Natural killer cell (primary cell): Measurements from ENCODE around the gene ADGRL1. TPM values are rescaled to one million over a fixed set of nuclear protein-coding genes. Genes with fewer than 3 reads are reported as not detected.
A peak's percentile ranks its signal among the peaks of the same experiment; 100 is the strongest.
"Not testable (repeated sequence)": the region's sequence is repeated elsewhere in the genome, so short reads cannot be mapped to it uniquely, and the experiment has no call there.

Source experiments
- ATAC-seq, 3 donors: fragments of 150-1000 bp in 2 of 3; fragments of 200-7000 bp in 1 of 3; cut with Tn5 transposase; 1 replicate in 1 of 3; 2 replicates in 2 of 3; pipeline ENCODE4 v1.10.0; 2021; ENCODE audit warnings: mild to moderate bottlenecking in 2 of 3, moderate library complexity in 2 of 3
- DNase-seq, 2 donors: peaks; one replicate each; pipeline versions ENCODE4 v3.0.0 to v3.0.0-alpha.2; 2013 to 2021; ENCODE audit warnings: mixed read lengths in 1 of 2
- H3K27ac ChIP-seq: one replicate; pipeline ENCODE4 v1.5.1; 2013; ENCODE audit warnings: mild to moderate bottlenecking, low read length
- H3K27me3 ChIP-seq: one replicate; pipeline ENCODE4 v1.6.1; 2013; ENCODE audit warnings: low read length; ENCODE audit not compliant: control insufficient read depth, insufficient read depth
- H3K36me3 ChIP-seq: one replicate; pipeline ENCODE4 v1.6.1; 2013; ENCODE audit warnings: low read length; ENCODE audit not compliant: control insufficient read depth, insufficient read depth
- H3K4me1 ChIP-seq: one replicate; pipeline ENCODE4 v1.6.1; 2013; ENCODE audit warnings: low read length; ENCODE audit not compliant: control insufficient read depth, insufficient read depth
- H3K4me3 ChIP-seq: one replicate; pipeline ENCODE4 v1.5.1; 2013; ENCODE audit warnings: low read length
- H3K9me3 ChIP-seq: one replicate; pipeline ENCODE4 v1.6.1; 2013; ENCODE audit warnings: low read length; ENCODE audit not compliant: control insufficient read depth, insufficient read depth
- H3K27ac Mint-ChIP-seq, 2 donors: one replicate each; pipeline ENCODE4 v1.8.0; 2022; ENCODE audit warnings: mild to moderate bottlenecking in 2 of 2, mixed read lengths in 2 of 2, moderate library complexity in 1 of 2
- H3K27me3 Mint-ChIP-seq, 2 donors: one replicate each; pipeline ENCODE4 v1.8.0; 2022; ENCODE audit warnings: low read depth in 2 of 2, mixed read lengths in 2 of 2
- H3K36me3 Mint-ChIP-seq: one replicate; pipeline ENCODE4 v1.8.0; 2022; ENCODE audit warnings: mixed read lengths
- H3K4me1 Mint-ChIP-seq, 2 donors: one replicate each; pipeline ENCODE4 v1.8.0; 2022; ENCODE audit warnings: mixed read lengths in 2 of 2
- H3K4me3 Mint-ChIP-seq: one replicate; pipeline ENCODE4 v1.8.0; 2022; ENCODE audit warnings: mild to moderate bottlenecking, moderate library complexity, mixed read lengths
- H3K9me3 Mint-ChIP-seq, 2 donors: one replicate each; pipeline ENCODE4 v1.8.0; 2022; ENCODE audit warnings: mixed read lengths in 2 of 2
- WGBS: methylation state at CpG from one replicate; pipeline ENCODE4 v1.1.7; 2013; ENCODE audit warnings: missing lambda C conversion rate; ENCODE audit not compliant: insufficient coverage; 5-methylcytosine and 5-hydroxymethylcytosine counted together
- intact Hi-C: fragments of 100-400 bp; cut with micrococcal nuclease; formaldehyde crosslinking; loops from one replicate; pipeline ENCODE4 v1.14.2; 2022
- total RNA-seq, 4 donors: library from RNA; stranded (reverse); fragments of 120-200 nt in 1 of 4; gene quantifications; one replicate each; pipeline versions ENCODE4 v1.2.3 to v1.2.4, GENCODE V29; 2013 to 2022
- TF ChIP-seq, protein P1 (sequence below): fragments of 200-600 bp; IDR thresholded peaks from one replicate; pipeline ENCODE4 v1.8.0; 2022; ENCODE audit warnings: antibody characterized with exemption

The ADGRL1 gene
- total RNA-seq, 3 donors from 2014 or later (not counting 1 experiment from before 2014, with no cell fraction given): 47.3 to 54.3 (median 52.7) TPM

DNA sequence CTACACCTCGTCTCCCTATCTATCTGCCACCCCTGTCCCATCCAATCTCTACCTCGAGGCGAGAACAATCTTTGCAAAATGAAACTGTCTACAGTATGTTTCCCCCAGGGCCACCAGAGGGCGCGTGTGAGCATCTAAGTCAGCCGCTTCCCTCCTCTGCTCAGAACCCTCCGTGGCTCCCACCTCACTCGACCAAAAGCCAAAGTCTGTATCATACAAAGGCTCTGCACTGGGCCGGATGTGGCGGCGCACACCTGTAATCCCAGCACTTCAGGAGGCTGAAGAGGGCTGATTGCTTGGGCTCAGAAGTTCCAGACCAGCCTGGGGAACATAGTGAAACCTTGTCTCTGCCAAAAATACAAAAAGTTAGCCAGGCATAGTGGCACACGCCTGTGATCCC, 9.9 kb downstream of the ADGRL1 start:
- H3K9me3 Mint-ChIP-seq: not testable (repeated sequence)
- peak; percentile 78 to 90 for DNase-seq
- 39% methylated on average over 12 of the region's 12 CpGs for WGBS

GRCh38 chr19:14195216-14195615, 10.8 kb downstream of the ADGRL1 start:
- H3K9me3 ChIP-seq, DNase-seq, intact Hi-C loops, H3K9me3 Mint-ChIP-seq, H3K27ac ChIP-seq, H3K27me3 ChIP-seq, H3K4me3 Mint-ChIP-seq, H3K4me3 ChIP-seq, ATAC-seq, H3K27me3 Mint-ChIP-seq, H3K36me3 Mint-ChIP-seq, H3K36me3 ChIP-seq, H3K27ac Mint-ChIP-seq: not testable (repeated sequence)
- 97% methylated on average over 10 of the region's 12 CpGs for WGBS
- peaks cover 19% of the 10 kb centered on the region for H3K4me1 ChIP-seq
- peaks cover 18 to 47% of the 10 kb centered on the region in 2 donors for H3K4me1 Mint-ChIP-seq

More for the DNA sequence above, 9.9 kb downstream of the ADGRL1 start:
- peaks cover 18% of the 10 kb centered on the region for H3K4me1 ChIP-seq
- H3K27ac Mint-ChIP-seq: peak overlapping the region in 1 of 2 donors; percentile 74
- not testable (repeated sequence) for H3K4me3 ChIP-seq, H3K36me3 Mint-ChIP-seq, H3K27ac ChIP-seq, H3K27me3 ChIP-seq, H3K36me3 ChIP-seq, H3K27me3 Mint-ChIP-seq, H3K4me3 Mint-ChIP-seq, H3K9me3 ChIP-seq
- H3K4me1 Mint-ChIP-seq: peaks cover 21 to 47% of the 10 kb centered on the region in 2 donors
- intact Hi-C loops: loop anchor here (1.0 to 2.0 kb wide), 3 partner anchors 92 to 291 kb away; no protein-coding TSS in a partner anchor
- TF ChIP-seq, protein P1, sequence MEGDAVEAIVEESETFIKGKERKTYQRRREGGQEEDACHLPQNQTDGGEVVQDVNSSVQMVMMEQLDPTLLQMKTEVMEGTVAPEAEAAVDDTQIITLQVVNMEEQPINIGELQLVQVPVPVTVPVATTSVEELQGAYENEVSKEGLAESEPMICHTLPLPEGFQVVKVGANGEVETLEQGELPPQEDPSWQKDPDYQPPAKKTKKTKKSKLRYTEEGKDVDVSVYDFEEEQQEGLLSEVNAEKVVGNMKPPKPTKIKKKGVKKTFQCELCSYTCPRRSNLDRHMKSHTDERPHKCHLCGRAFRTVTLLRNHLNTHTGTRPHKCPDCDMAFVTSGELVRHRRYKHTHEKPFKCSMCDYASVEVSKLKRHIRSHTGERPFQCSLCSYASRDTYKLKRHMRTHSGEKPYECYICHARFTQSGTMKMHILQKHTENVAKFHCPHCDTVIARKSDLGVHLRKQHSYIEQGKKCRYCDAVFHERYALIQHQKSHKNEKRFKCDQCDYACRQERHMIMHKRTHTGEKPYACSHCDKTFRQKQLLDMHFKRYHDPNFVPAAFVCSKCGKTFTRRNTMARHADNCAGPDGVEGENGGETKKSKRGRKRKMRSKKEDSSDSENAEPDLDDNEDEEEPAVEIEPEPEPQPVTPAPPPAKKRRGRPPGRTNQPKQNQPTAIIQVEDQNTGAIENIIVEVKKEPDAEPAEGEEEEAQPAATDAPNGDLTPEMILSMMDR: peak; percentile 64
- ATAC-seq: peak; percentile 80 to 84 (median 81)

- no peak for DNase-seq
- 94% methylated on average over 12 of the region's 12 CpGs for WGBS
- Mint-ChIP-seq H3K27ac (no peak overlapping the region), H3K4me1 (peaks cover 15 to 26% of the 10 kb centered on the region in 2 donors), H3K9me3 (no peaks in the 10 kb centered on the region), H3K36me3 (no peaks in the 10 kb centered on the region), H3K27me3 (no peaks in the 10 kb centered on the region), H3K4me3 (no peak overlapping the region)
- Histone ChIP-seq H3K9me3 (no peaks in the 10 kb centered on the region), H3K27me3 (no peaks in the 10 kb centered on the region), H3K4me1 (peaks cover 8% of the 10 kb centered on the region), H3K27ac (no peak overlapping the region), H3K4me3 (no peak overlapping the region), H3K36me3 (no peaks in the 10 kb centered on the region)
- intact Hi-C loops: no loop called here
- TF ChIP-seq, protein P1: no peak
- ATAC-seq: no peak
Measured at GRCh38 chr19:14189415-14189814, 16.6 kb downstream of the ADGRL1 start.

DNA sequence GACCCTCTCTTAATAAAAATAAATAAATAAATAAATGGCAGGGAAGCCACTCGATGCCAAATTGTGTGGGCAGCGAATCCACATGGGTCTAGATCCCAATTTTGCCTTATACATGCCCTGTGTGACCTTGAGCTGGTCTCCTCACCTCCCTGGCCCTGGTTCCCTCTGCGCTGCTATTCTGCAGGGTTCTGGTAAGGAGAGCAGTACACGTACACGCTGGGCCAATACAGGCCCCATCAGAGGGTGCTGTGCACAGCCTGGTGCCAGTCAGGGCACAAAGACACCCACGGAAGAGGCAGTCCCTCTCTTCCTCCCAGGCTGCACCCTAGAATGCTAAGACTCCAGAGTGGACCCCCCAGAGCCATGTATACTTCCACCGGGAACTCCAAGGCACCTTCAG, 17.9 kb downstream of the ADGRL1 start:
- DNase-seq, H3K9me3 Mint-ChIP-seq, H3K4me3 ChIP-seq, H3K27ac Mint-ChIP-seq, intact Hi-C loops, H3K4me3 Mint-ChIP-seq, H3K27me3 ChIP-seq, H3K36me3 ChIP-seq, H3K9me3 ChIP-seq, H3K27ac ChIP-seq, ATAC-seq, H3K27me3 Mint-ChIP-seq, H3K36me3 Mint-ChIP-seq, H3K4me1 ChIP-seq: not testable (repeated sequence)
- H3K4me1 Mint-ChIP-seq: peaks cover 15 to 22% of the 10 kb centered on the region in 2 donors
- 84% methylated on average over 7 of the region's 7 CpGs for WGBS
